Measurements from ENCODE around the gene ATP10D.
"Not testable (repeated sequence)": the region's sequence is repeated elsewhere in the genome, so short reads cannot be mapped to it uniquely, and the experiment has no call there.

The ATP10D gene

GRCh38 chr4:47543331-47543730 lies 58.3 kb downstream of the ATP10D start:
- TF ChIP-seq CTCF (IDR thresholded peaks at IDR 0.05) = no peak

DNA sequence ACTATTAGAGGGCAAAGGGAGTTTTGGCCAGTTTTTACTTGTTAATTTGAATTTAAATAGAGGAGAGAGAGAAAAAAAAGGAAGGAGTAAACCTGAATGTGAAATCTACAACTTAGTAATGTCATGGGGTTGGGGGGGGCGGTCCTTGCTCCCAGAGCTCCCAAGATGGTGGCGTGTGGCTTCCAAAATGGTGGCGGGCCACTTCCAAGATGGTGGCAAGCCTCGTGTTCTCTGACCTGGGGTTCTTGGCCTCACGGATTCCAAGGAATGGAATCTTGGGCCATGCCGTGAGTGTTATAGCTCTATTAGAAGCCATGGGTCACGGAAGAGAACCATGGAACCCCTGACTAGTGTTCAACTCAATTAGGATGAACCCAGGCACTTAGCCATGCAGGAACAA lies 65.3 kb downstream of the ATP10D start:
- not testable (repeated sequence) for H3K27ac ChIP-seq; DNase-seq (ENCODE audit: low spot score); H3K4me3 ChIP-seq

More at GRCh38 chr4:47543331-47543730, 58.3 kb downstream of the ATP10D start:
- DNase-seq (ENCODE audit: low spot score) = no peak
- no peak overlapping the region for H3K27ac ChIP-seq
- H3K4me3 ChIP-seq = no peak overlapping the region

DNA sequence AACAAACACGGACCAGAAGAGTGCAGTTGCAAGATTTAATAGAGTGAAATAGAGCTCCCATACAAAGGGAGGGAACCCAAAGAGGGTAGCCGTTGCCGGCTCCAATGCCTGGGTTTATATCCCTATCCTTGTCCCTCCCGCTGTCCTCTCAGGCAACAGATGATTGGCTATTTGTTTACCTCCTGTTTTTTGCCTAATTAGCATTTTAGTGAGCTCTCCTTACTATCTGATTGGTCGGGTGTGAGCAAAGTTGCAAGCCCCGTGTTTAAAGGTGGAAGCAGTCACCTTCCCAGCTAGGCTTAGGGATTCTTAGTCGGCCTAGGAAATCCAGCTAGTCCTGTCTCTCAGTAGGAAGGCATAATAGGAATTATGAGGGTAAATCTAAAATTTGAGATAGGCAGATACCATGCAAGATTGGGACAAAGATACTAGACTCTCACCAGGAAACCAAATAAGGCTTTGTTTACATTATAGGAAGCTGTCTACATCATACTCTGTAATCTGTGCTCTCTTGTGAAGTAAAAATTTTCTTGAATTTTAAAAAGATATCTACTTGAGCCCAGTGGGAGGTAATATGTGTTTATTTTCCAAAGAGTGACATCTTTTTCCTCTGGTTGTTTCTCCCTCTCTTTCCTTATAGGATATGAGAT lies 65.9 kb downstream of the ATP10D start:
- DNase-seq (ENCODE audit: low spot score) = no peak
- Histone ChIP-seq H3K4me3 (no peak overlapping the region), H3K27ac (no peak overlapping the region)
- no peak for TF ChIP-seq CTCF (IDR thresholded peaks at IDR 0.05)

DNA sequence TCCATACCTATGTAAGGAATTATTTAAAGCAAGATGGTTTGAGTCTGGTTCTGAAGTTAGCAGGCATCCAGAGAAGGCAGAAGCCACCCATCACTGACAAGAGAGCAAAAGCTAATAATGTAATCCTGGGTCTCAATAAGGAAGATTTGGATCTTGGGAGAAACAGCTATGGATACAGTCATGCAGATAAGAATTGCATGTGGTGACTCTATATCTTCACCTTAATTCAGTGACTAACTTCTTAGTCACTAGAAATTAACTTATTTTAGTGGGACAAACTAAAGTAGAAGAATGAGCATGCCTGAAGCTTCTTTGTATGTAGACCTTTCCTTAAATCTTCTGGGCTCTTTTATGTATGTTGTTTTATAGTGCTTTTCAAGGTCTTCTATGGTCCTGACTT lies 66.6 kb downstream of the ATP10D start:
- DNase-seq (ENCODE audit: low spot score) = no peak
- no peak for TF ChIP-seq CTCF (IDR thresholded peaks at IDR 0.05)
- Histone ChIP-seq H3K4me3 (no peak overlapping the region), H3K27ac (no peak overlapping the region)

DNA sequence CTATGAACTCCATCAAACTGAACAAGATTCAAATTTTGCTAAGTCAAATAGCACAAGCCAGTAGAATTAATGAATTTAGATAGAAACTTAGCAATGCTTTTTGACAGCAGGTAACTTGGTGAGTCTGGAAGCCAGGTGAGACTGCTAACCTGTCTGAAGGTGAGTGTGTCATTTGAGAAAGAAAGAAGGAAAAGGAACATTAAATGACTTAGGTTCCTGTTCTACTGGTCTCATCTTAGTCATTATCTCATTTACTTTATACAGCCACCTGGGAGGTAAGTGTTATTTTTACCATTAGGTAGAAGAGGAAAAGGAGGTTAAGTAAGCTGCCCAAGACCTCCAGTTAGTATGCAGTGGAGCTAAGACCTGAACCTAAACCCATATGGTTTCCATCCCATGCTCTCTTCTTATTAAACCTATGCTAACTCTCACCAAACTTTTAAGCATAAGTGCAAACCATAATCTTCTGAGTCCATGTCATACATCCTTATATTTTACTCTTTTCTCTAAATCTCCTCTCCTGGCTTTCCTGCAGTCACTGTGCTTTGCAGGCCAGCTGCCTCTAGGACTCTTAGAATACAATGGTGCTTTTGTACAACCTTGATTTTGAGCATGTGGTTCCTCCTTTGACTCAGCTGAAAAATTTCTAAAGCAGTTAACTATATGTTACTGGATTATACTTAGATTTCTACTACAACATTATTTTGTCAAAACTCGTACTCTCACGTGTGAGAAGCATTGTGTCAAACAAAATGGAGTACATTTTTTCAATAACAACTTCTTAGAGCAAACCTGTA lies 68.5 kb downstream of the ATP10D start:
- Histone ChIP-seq H3K4me3 (no peak overlapping the region), H3K27ac (no peak overlapping the region)
- no peak for TF ChIP-seq CTCF (IDR thresholded peaks at IDR 0.05)
- DNase-seq (ENCODE audit: low spot score) = no peak

- H3K27ac ChIP-seq; H3K4me3 ChIP-seq; DNase-seq (ENCODE audit: low spot score): not testable (repeated sequence)
Observed at GRCh38 chr4:47555920-47556319, 70.8 kb downstream of the ATP10D start.

GRCh38 chr4:47557255-47557654 lies 72.2 kb downstream of the ATP10D start:
- Histone ChIP-seq H3K27ac (no peak overlapping the region), H3K4me3 (no peak overlapping the region)
- no peak for TF ChIP-seq CTCF (IDR thresholded peaks at IDR 0.05)
- DNase-seq (ENCODE audit: low spot score) = no peak

- DNase-seq (ENCODE audit: low spot score) = no peak
- no peak overlapping the region for H3K27ac ChIP-seq
Observed at GRCh38 chr4:47560682-47561081, 75.6 kb downstream of the ATP10D start.

More at GRCh38 chr4:47560682-47561081, 75.6 kb downstream of the ATP10D start:
- H3K4me3 ChIP-seq = no peak overlapping the region
- TF ChIP-seq CTCF (IDR thresholded peaks at IDR 0.05) = no peak
